NCI-H510A treated with DMSO at 0.1 percent for 48 hours (cell line): Measurements from ENCODE around the gene MOB4.
A peak's percentile ranks its signal among the peaks of the same experiment; 100 is the strongest.

ENCODE experiments used
- DNase-seq: peaks from one replicate; lab custom pipeline; 2025; lab: John Stamatoyannopoulos, UW

Gene MOB4

DNA sequence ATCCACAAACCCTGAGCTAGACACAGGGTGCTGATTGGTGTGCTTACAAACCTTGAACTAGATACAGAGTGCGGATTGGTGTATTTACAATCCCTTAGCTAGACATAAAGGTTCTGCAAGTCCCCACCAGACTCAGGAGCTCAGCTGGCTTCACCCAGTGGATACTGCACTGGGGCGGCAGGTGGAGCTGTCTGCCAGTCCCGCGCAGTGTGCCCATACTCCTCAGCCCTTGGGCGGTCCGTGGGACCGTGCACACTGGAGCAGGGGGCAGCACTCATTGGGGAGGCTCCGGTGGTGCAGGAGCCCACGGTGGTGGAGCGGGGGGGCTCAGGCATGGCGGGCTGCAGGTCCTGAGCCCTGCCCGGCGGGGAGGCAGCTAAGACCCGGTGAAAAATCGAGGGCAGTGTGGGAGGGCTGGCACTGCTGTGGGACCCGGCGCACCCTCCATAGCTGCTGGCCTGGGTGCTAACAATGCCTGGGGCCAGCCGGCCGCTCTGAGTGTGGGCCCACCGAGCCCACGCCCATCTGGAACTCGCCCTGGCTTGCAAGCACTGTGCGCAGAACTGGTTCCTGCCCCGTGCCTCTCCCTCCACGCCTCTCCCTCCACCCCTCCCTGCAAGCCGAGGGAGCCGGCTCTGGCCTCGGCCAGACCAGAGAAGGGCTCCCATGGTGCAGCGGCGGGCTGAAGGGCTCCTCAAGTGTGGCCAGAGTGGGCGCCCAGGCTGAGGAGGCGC, 75.6 kb downstream of the MOB4 start:
- no peak for DNase-seq

DNA sequence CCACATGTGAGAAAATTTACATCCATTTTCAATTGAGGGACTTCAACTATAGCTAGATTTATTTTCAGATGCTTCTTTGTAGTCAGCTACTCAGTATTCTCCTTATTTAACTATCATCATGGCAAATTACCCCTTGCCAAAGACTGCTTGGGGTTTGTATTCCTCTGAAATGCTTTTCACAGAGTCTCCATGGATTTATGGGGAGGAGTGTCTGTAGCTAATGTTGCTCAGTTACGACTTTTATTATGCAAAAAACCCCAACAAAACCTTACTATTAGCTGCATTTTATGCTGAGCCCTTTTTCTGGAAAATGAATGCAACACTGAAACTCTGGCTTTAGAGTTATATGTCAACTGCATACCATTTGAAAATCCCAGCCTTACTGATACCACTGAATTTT, 80.9 kb downstream of the MOB4 start:
- no peak for DNase-seq

DNA sequence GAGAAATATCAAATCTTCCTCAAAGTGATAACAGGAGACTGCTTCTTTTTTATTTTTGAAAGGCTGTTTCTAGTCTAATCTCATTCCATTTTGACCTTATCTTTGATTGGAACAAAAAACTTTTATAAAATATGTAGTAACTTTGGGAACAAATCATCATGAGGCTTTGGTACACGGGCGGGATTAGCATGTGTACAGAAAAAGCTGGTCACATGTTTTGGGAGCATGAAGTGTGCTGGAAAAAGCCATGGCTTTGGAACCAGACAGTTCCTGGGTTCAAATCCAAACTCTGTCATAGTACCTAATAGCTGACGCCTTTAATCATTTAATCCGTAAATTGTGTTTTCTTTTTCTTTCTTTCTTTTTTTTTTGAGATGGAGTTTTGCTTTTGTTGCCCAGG, 81.3 kb downstream of the MOB4 start:
- no peak for DNase-seq

DNA sequence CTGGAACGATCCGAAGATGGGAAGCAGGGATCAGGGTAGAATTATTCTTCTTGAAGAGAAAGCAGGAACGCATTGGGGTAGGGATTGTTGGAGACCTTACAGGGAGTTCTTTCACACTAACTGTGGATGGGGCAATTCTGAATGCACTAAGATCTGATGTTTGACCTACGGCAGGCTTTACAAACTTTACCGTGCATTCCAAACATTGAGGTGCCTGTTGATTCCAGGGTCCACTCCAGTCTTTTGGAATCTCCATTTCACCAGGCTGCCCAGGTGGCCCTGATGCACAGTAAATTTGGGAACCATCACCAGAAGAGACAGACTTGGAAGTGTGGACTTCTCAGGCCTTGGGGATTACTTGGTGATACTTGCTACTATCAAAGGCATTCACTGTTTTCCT, 82.6 kb downstream of the MOB4 start:
- DNase-seq, result no peak

DNA sequence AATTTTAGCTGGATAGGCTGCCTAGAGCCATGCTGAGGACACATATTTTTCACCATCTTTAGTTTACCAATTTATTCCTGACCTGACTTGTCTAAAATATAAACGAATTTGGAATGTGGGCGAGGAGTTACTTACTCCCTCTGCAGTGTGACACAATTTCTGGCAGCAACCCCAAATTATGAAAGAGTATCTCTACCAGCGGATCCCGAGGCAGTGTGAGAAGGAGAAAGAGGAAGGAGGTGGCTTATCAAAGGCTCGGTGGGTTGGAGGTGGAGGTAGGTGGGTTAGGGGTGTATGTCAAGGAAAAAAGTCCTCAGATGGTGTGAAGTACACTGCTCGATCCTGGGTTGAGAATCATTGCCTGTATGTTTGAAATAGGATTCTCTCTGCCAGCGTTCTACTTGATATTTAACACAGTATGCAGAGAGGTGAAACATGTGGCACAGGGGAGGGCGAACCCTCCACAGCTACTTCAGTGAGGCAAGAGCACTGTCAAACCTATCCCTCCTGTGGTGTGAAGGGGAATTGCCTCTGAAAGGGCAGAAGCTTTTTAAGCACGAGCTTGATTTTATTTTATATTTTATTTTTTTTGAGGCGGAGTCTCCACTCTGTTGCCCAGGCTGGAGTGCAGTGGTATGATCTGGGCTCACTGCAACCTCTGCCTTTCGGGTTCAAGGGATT, 83.6 kb downstream of the MOB4 start:
- peak; percentile 44 for DNase-seq

DNA sequence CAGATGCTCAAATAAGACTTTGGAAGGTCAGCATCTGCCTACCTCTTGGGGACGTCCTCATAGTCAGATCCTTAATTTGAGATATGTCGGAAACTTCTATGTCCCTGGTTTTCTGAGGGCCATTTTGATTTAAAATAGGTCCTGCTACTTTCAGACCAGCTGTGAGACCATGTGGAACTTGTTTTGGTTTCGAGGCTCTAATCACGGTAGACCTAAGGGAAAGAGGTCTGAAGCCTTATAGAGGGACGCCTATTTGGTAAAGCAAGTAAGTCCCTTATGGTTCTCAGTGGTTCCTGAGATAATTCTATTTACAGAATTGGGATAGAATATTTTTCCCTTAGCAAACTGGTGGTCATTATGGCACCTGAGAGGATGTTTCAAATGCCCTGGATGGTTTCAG, 84.4 kb downstream of the MOB4 start:
- DNase-seq, result no peak

DNA sequence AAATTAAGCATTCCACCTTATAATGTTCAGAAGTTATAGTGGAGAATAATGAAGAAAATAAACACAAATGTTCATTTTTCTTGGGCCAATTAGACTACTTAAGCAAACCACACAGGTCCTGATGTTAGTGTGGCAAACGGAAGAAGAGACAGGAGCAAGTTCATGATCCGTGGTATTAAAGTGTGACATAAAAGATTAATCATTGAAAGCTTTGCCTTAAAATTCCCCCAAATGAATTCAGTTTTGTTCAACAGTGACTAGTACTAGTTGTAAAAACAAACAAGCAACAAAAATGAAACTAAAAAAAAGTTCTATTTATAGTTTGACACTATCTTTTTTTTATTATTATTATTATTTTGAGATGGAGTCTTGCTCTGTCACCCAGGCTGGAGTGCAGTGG, 85.9 kb downstream of the MOB4 start:
- DNase-seq, result no peak
